Right atrium auricular region (tissue), 2 donors: ENCODE data around the gene GZMM. TPM values are rescaled to one million over a fixed set of nuclear protein-coding genes. Genes with fewer than 3 reads are reported as not detected.

ENCODE experiments used
- DNase-seq: peaks from one replicate; pipeline ENCODE4 v3.0.0-alpha.2; 2019; ENCODE audit warnings: low spot score
- H3K27ac ChIP-seq, 2 donors: fragments of 200-600 bp; sonication (generic); 1 replicate in 1 of 2; 2 replicates in 1 of 2; pipeline ENCODE4 v1.5.1; 2016 to 2019
- H3K27me3 ChIP-seq, 2 donors: fragments of 200-600 bp; sonication (generic); one replicate each; pipeline versions ENCODE4 v1.5.1 to v1.6.0; 2017 to 2019
- H3K36me3 ChIP-seq: fragments of 200-600 bp; sonication (generic); one replicate; pipeline ENCODE4 v1.5.1; 2016
- H3K4me1 ChIP-seq, 2 donors: fragments of 200-600 bp; sonication (generic); one replicate each; pipeline versions ENCODE4 v1.5.1 to v1.6.0; 2017 to 2019
- H3K4me3 ChIP-seq, 2 donors: fragments of 200-600 bp; sonication (generic); 1 replicate in 1 of 2; 2 replicates in 1 of 2; pipeline ENCODE4 v1.5.1; 2017 to 2019; ENCODE audit warnings: mild to moderate bottlenecking in 1 of 2, moderate library complexity in 1 of 2
- H3K9me3 ChIP-seq, 2 donors: fragments of 200-600 bp; sonication (generic); one replicate each; pipeline ENCODE4 v1.5.1; 2019
- total RNA-seq, 2 donors: library from RNA; depleted of rRNA; stranded (reverse); fragments of >200 nt; gene quantifications; one replicate each; pipeline ENCODE4 v1.1.0, GENCODE V29; 2016
- TF ChIP-seq, protein P1 (sequence below), 2 donors: fragments of 200-600 bp; sonication (generic); IDR thresholded peaks; one replicate each; pipeline ENCODE4 v1.5.1; 2019; ENCODE audit warnings: antibody characterized with exemption in 2 of 2

GZMM gene
- total RNA-seq, 2 donors from 2014 or later, result 0.79 TPM; not detected in 1

DNA sequence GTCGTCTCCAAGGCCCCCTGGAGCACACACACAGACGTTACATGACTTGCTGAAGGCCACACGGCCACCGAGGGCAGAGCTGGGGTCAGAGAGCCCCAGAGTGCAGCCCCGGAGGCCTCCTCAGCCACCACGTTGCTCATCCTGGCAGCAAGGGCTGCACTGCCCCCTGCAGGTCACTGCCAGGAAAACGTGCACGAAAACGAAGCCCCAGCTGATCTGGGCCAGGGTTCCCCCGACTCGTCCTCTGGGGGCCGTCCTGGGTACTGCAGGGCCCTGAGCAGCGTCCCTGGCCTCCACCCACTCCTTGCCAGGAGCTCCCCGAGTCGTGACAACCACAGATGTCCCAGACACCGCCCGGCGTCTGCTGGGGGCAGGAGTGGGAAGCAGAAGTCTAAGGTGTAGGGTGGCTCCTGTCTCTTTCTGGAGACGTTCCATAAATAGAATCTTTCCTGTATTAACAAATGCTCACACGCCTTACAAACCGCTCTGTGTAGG lies 33.2 kb upstream of the GZMM start:
- Histone ChIP-seq H3K27ac (peak overlapping the region; percentile 57 to 59), H3K36me3 (no peaks in the 10 kb centered on the region), H3K9me3 (no peaks in the 10 kb centered on the region), H3K27me3 (no peaks in the 10 kb centered on the region), H3K4me1 (peaks cover 0 to 43% of the 10 kb centered on the region in 2 donors), H3K4me3 (peak overlapping the region in 1 of 2 donors; percentile 24)
- peak; percentile 73 for DNase-seq
- TF ChIP-seq, protein P1, sequence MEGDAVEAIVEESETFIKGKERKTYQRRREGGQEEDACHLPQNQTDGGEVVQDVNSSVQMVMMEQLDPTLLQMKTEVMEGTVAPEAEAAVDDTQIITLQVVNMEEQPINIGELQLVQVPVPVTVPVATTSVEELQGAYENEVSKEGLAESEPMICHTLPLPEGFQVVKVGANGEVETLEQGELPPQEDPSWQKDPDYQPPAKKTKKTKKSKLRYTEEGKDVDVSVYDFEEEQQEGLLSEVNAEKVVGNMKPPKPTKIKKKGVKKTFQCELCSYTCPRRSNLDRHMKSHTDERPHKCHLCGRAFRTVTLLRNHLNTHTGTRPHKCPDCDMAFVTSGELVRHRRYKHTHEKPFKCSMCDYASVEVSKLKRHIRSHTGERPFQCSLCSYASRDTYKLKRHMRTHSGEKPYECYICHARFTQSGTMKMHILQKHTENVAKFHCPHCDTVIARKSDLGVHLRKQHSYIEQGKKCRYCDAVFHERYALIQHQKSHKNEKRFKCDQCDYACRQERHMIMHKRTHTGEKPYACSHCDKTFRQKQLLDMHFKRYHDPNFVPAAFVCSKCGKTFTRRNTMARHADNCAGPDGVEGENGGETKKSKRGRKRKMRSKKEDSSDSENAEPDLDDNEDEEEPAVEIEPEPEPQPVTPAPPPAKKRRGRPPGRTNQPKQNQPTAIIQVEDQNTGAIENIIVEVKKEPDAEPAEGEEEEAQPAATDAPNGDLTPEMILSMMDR (IDR thresholded peaks at IDR 0.05), result peak; percentile 71 to 87

DNA sequence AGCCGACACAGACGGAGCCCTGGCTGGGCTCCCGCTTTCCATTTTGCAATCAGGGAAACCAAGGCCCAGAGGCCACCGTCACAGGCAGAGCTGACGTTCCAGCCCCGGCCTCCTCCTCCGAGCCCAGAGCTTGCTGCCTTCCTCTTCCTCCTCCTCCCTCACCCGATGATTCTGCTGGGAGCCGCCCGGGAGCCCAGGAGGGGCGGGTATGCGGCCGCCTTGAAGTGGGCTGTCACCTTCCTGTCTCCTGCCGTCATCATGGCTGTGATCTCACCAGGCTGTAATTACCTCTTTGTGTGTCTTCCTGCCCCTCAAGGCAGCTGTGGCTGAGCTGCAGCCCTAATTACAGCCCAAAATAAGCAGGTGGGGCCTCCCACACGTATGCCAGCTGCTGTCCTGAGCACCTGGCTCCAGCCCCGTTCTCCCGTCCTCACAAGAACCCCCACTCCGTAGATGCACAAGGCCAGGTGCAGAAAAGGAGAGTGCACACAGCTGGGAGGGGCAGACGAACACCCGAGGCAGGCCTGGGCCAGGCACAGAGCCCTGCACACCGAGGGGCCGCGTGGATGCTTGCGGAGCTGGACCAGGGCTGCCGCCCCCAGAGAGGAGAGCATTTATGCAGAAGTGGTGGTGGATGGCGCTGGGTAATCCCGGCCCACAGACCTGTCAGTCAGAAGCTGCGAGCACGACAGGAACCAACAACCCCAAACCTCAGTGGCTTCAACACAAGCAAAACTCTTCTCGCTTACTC lies 32.6 kb upstream of the GZMM start:
- TF ChIP-seq, protein P1 (IDR thresholded peaks at IDR 0.05), result no peak
- no peak for DNase-seq
- Histone ChIP-seq H3K27ac (peak overlapping the region; percentile 57 to 59), H3K36me3 (no peaks in the 10 kb centered on the region), H3K4me1 (peaks cover 0 to 42% of the 10 kb centered on the region in 2 donors), H3K9me3 (no peaks in the 10 kb centered on the region), H3K27me3 (no peaks in the 10 kb centered on the region), H3K4me3 (peak overlapping the region in 1 of 2 donors; percentile 24)

DNA sequence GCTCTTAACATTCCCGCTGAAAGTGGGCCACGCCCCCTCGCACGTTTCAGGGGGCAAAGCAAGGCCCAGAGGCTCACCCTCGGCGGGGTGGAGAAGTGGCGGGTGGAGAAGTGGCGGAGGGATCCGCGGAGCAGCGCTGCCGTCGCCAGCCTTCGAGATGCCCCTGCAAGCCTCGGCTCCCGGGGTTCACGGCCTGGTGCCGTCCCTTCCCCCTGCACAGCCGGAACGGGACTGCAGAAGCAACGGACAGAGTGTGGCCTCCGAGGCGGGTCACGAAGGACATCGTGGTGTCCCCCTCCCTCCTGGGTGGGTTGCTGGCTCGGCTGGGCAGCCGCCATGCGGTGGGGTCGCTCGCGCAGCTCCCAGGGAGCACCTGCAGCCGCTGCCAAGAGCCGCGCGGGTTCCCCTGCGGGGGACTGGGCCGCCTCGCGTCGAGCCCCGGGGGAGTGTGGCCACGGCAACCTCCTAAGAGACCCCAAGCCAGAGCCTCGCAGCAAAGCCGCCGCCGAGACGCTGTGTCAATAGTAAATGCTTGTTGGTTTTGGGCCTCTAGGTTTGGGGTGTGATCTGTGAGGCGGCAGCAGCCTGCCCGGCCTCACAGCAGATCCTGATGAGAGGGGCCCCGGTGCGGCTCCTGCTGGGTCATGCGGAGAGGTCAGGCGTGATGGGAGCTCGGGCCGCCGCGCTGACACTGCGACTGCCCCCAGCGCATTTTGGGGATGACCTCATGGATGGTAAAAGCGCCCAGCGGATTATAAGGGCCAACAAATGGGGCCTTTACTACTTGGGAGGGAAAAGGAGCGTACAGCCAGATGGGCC lies 31.1 kb upstream of the GZMM start:
- DNase-seq, result no peak

DNA sequence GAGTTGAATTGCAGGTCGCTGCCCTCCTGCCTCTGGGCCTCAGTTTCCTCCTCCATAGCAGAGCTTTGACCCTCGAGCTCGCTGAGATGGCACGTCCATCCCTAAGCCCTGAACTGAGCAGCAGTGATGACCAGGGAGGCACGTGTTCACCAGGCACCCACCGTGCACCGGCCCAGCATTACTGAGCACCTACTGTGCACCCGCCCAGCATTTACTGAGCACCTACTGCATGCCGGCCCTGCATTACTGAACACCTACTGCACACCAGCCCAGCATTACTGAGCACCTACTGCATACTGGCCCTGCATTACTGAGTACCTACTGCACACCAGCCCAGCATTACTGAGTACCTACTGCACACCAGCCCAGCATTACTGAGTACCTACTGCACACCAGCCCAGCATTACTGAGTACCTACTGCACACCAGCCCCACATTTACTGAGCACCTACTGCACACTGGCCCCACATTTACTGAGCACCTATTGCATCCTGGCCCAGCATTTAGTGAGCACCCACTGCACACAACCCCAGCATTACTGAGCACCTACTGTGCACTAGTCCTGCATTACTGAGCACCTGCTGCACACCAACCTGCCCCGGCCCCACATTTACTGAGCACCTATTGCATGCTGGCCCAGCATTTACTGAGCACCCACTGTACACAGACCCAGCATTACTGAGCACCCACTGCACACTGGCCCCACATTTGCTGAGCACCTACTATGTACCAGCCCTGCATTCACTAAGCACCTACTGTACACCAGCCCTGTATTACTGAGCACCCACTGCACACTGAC lies 30.3 kb upstream of the GZMM start:
- Histone ChIP-seq H3K27me3 (no peaks in the 10 kb centered on the region), H3K4me1 (peaks cover 0 to 30% of the 10 kb centered on the region in 2 donors), H3K9me3 (no peaks in the 10 kb centered on the region), H3K4me3 (no peak overlapping the region), H3K27ac (no peak overlapping the region), H3K36me3 (no peaks in the 10 kb centered on the region)
- DNase-seq, result no peak
- TF ChIP-seq, protein P1 (IDR thresholded peaks at IDR 0.05), result no peak

More for the DNA sequence above, 31.1 kb upstream of the GZMM start:
- peaks cover 0 to 38% of the 10 kb centered on the region in 2 donors for H3K4me1 ChIP-seq
- no peaks in the 10 kb centered on the region for H3K36me3 ChIP-seq
- no peak overlapping the region for H3K4me3 ChIP-seq
- H3K27ac ChIP-seq, result no peak overlapping the region
- TF ChIP-seq, protein P1 (IDR thresholded peaks at IDR 0.05), result no peak
- no peaks in the 10 kb centered on the region for H3K27me3 ChIP-seq
- H3K9me3 ChIP-seq, result no peaks in the 10 kb centered on the region

DNA sequence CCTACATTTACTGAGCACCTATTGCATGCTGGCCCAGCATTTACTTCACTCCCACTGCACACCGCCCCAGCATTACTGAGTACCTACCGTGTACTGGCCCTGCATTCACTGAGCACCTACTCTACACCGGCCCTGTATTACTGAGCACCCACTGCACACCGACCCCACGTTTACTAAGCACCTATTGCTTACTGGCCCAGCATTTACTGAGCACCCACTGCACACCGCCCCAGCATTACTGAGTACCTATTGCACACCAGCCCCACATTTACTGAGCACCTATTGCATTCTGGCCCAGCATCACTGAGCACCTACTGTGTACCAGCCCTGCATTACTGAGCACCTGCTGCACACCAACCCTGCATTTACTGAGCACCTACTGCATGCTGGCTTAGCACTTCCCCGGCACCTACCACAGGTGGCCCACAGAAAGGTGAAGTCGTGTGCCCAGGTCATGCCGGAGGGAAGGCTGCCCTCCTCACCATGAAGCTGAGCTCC lies 29.6 kb upstream of the GZMM start:
- Histone ChIP-seq H3K36me3 (no peaks in the 10 kb centered on the region), H3K27ac (no peak overlapping the region), H3K4me1 (peaks cover 0 to 26% of the 10 kb centered on the region in 2 donors), H3K4me3 (no peak overlapping the region), H3K27me3 (no peaks in the 10 kb centered on the region), H3K9me3 (no peaks in the 10 kb centered on the region)
- TF ChIP-seq, protein P1 (IDR thresholded peaks at IDR 0.05), result no peak
- DNase-seq, result no peak
